CD4-positive, alpha-beta T cell treated with Interleukin-17A for 1 hour (primary cell): ENCODE data around the gene SP140.
"Not testable (repeated sequence)": the region's sequence is repeated elsewhere in the genome, so short reads cannot be mapped to it uniquely, and the experiment has no call there.

Source experiments
- DNase-seq: peaks from one replicate; pipeline ENCODE4 v3.0.0-alpha.2; 2020

Gene SP140

DNA sequence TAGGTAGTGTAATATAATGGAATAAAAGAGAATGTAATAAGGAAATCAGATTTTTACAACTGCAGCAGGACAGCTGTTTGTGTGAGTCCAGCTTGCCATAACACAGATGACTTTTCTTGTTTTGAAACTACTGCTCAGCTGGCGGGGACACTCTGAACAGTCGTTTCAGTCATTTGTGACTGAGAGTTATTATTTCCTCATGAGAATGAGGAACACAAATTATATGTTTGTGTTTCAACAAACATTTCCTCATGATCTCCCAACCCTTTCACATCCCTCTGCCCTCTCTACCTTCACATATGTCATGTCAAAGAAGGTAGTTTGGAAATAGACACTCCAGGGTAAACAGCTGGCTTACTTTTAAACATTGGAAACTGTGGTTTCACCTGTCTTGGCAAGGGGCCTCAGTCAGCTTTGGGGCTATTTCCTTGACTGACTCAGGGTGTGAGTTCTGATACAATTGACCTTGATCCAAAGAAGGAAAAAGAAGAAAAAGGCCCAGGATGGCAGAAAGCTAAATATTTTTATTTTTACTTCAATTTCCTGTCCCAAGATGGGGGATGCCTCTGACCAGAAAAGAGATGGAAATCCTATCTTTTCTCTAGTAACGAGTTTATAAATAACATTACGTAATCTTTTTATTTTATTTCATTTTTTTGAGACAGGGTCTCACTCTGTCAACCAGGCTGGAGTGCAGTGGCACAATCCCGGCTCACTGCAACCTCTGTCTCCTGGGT lies 102.0 kb downstream of the SP140 start:
- peak; percentile 20 for DNase-seq

DNA sequence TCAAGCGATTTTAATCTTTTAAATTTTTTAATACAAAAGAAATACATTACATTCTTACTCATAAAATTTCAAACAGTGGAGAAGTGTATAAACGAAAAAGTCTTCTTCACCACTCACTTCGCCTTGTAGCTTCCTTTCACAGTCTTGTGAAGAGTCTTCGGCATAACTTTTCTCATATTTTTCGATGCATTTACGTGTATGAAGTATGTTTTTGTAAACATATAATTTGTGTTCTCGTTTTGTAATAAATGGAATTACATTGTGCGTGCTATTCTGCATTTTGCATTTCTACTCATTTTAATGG lies 102.6 kb downstream of the SP140 start:
- DNase-seq, result no peak

GRCh38 chr2:230329946-230330605 lies 104.5 kb downstream of the SP140 start:
- DNase-seq, result no peak

- no peak for DNase-seq
Observed at GRCh38 chr2:230330725-230331124, 105.2 kb downstream of the SP140 start.

GRCh38 chr2:230335461-230335863 lies 109.9 kb downstream of the SP140 start:
- no peak for DNase-seq

GRCh38 chr2:230335864-230336506 lies 110.4 kb downstream of the SP140 start:
- no peak for DNase-seq

GRCh38 chr2:230341936-230342528 lies 116.5 kb downstream of the SP140 start:
- DNase-seq, result peak; percentile 23

- DNase-seq, result not testable (repeated sequence)
Observed at GRCh38 chr2:230343041-230343624, 117.6 kb downstream of the SP140 start.

GRCh38 chr2:230343747-230344146 lies 118.2 kb downstream of the SP140 start:
- DNase-seq, result no peak

DNA sequence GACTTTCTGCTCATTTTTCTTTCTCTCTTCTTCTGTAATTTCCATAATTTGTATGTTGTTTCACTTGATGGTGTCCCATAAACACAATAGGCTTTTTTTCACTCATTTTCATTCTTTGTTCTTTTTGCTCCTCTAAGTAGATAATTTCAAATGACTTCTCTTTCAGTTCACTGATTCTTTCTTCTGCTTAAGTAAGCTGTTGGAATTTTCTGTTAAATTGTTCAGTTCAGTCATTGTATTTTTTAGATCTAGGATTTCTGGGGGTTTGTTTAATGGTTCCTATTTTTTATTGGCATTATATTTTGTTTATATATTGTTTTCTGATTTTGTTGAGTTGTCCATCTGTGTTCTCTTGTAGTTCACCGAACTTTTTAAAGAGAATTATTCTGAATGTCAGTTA lies 120.9 kb downstream of the SP140 start:
- DNase-seq, result no peak

- no peak for DNase-seq
Observed at GRCh38 chr2:230346921-230347533, 121.5 kb downstream of the SP140 start.

- DNase-seq, result peak; percentile 41
Observed at GRCh38 chr2:230347659-230348305, 122.2 kb downstream of the SP140 start.

DNA sequence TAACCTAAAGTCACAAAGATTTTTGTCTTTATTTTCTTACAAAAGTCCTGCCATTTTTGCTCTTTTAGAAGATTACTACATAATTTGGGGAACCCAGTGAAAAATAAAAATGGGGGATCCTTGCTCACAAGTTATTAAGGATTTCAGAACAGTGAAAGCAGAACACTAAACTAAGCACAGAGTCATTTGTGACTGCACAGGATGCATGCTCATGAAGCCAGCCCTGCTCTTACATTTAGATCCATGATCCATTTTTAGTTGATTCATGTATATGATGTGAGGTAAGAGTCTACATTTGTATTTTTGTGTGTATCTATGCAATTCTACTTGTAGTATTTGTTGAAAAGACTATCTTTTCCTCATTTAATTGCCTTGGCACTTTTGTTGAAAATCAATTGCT lies 123.3 kb downstream of the SP140 start:
- no peak for DNase-seq

DNA sequence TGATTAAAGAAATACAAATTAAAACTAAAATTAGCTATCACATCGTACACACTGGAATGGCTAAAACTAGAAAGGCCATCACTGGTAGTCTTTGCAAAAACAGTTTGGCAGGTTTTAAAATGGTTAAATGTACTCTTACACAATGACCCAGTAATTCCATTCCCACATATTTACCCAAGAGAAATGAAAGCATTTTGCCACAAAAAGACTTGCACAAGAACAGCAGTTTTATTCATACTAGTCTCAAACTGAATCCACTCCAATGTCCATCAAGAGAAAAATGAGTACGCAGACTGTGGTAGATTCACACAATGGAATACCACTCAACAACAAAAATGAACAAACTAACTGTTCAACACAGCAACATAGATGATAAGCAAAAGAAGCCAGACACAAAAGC lies 130.5 kb downstream of the SP140 start:
- no peak for DNase-seq

GRCh38 chr2:230358305-230358704 lies 132.8 kb downstream of the SP140 start:
- no peak for DNase-seq

DNA sequence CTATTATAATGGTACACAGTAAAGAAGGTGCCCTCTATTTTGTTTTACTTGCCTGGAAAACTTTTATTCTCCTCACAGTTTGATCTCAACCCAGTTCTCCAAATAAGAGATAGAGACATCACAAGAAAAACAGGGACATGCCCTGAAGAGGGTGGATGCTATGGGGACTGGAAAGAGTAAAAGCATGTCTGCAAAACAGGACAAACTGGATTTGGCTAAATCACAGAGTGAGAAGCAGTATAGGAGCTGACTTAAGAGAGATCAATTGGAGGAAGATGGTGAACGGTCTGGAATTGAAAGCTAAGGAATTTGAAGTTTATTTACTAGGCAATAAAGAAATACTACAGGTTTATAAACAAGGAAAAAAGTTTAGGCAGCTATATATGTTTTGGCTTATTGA lies 134.5 kb downstream of the SP140 start:
- no peak for DNase-seq

GRCh38 chr2:230362030-230362691 lies 136.6 kb downstream of the SP140 start:
- DNase-seq, result no peak
